HG02973 (cell line): ENCODE results near the gene MLXIP.
"Not testable (repeated sequence)": the region's sequence is repeated elsewhere in the genome, so short reads cannot be mapped to it uniquely, and the experiment has no call there.

Experiments used
- ATAC-seq: cut with Tn5 transposase; IDR thresholded peaks from one replicate; pipeline ENCODE4 v1.9.1; 2021; ENCODE audit warnings: moderate library complexity; ENCODE audit not compliant: unreplicated experiment

The MLXIP gene, protein sequence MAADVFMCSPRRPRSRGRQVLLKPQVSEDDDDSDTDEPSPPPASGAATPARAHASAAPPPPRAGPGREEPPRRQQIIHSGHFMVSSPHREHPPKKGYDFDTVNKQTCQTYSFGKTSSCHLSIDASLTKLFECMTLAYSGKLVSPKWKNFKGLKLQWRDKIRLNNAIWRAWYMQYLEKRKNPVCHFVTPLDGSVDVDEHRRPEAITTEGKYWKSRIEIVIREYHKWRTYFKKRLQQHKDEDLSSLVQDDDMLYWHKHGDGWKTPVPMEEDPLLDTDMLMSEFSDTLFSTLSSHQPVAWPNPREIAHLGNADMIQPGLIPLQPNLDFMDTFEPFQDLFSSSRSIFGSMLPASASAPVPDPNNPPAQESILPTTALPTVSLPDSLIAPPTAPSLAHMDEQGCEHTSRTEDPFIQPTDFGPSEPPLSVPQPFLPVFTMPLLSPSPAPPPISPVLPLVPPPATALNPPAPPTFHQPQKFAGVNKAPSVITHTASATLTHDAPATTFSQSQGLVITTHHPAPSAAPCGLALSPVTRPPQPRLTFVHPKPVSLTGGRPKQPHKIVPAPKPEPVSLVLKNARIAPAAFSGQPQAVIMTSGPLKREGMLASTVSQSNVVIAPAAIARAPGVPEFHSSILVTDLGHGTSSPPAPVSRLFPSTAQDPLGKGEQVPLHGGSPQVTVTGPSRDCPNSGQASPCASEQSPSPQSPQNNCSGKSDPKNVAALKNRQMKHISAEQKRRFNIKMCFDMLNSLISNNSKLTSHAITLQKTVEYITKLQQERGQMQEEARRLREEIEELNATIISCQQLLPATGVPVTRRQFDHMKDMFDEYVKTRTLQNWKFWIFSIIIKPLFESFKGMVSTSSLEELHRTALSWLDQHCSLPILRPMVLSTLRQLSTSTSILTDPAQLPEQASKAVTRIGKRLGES

DNA sequence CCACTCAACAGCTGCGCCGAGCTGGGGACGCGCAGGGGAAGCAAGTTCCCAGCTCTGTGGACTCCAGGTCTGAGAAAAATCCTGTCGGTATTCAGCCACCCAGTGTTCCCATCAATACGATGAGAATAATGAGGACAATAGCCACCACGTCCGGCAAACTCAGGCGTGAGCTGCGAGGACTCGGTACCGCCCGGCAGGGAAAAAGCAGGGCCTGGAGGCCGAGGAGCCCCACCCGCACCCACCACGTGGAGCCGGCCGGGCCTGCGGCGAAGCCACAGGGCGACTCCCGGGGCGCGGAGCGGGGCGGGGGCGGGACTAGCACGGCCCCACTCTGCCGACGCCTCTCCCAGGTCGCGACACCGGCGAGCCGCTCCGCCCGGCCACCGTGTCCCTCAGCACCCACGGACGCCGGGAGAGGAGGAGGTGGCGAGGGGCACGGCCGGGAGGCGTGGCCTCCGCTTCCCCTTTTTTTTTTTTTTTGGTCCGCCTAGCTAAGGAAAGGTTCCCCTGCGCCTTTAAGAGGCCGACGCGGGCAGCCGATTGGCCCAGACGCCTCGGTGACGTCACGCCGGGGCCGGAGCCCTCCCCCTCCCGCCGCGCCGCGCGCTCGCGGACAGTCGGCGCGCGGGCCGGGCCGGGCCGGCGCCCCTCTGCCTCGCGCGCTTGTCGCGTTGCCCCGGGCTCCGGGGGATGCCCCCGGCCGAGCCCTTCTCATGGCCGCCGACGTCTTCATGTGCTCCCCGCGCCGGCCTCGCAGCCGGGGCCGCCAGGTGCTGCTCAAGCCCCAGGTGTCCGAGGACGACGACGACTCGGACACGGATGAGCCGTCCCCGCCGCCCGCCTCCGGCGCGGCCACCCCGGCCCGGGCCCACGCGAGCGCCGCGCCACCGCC lies at the start of gene MLXIP:
TSS of gene MLXIP (plus strand) at position 616 of the 892 bp plus-strand sequence. CDS start at position 714, 98 bp downstream.
- peak; percentile 70 for ATAC-seq

DNA sequence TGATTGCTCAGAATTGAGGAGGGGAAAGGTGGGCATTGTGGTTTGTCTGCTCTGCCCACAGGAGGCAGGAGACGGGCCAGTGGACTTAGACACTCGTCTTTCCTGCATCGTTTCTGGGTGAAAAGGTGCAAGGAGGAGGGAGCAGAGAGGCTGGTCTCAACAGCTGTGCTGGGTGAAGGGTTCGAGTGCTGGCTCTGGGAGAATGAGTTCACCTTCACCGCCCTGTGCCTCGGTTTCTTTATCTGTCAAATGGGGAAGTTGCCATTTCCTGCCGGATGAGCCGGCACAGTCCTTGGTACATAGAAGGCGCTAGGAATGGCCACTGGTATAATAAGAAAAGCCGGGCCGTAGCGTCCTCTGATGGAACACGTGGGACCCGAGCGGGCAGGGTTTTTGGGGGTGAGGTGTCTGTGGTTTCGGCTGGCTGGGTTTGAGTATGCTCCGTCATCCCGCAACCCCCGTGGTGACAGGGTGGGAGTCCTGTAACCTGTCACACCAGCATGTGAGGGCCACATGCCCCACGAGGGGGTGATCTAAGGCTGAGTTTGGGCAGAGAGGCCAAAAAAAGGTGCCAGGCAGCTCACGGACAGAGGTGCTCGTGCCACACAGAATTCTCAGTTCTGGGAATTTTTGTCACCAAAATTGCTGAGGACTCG lies 49.5 kb upstream of the MLXIP start:
- no peak for ATAC-seq

DNA sequence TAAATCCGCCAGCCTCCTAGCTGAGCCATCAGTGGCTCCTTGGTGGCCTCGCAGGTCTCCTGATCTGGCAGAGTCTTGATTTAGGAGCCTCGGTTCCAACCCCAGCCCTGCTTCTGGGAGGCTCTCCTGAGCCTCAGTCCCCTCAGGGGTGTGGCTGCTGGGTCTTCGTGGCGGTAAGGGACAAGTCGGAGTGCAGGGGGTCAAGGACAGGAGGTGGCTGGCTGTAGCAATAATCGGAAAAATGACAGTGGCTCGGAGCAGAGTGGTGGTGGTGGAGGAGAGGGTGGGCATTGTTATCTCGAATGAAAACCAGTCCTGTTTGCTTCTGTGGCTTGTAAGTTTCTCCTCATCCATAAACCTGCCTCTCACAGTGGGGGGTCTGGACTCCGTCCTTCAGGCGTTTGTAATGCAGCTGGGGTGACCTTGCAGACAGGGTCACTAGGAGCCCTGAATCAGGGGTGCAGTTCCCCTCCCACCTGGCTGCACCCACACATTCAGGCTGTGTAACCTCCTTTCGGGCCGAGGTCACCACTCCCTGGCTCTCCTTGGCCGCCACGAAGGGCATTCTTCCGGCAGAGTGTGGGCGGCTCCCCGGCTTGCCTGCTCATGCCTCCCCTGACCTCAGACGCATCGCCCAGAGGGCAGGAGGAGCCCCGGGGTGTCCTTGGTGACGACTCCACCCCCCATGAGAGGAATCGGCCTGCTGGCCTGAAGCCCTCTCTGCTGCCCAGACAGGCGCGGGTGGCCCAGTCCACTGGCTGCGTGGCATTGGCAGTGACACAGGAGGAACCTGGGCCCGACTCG lies 48.7 kb upstream of the MLXIP start:
- ATAC-seq, result no peak

DNA sequence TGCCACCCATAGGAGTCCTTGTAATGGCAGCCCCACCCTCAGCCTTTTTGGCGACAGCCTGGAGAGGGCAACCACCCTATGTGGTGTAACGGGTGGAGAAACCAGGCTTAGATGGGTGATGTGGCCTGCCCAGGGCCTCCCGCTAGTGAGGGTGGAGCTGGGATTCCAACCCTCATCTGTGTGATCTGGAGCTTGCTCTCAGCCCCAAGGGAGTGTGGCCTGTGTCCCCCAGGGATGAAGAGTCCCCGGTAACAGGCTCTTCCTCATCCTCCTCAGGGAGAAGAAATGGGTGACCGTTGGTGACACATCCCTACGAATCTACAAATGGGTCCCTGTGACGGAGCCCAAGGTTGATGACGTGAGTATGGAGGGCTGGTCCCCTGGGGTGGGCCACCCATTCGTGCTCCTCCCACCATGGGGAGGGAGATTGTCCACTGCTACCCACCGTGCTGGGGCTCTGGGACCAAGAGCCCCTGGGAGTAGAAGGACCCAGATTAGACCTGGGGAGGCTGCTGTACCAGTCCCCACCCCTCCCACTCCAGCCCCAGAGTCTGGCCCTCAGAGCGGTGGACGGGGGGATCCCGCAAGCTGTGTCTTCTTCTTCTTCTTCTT lies 48.0 kb upstream of the MLXIP start:
- ATAC-seq, result no peak

DNA sequence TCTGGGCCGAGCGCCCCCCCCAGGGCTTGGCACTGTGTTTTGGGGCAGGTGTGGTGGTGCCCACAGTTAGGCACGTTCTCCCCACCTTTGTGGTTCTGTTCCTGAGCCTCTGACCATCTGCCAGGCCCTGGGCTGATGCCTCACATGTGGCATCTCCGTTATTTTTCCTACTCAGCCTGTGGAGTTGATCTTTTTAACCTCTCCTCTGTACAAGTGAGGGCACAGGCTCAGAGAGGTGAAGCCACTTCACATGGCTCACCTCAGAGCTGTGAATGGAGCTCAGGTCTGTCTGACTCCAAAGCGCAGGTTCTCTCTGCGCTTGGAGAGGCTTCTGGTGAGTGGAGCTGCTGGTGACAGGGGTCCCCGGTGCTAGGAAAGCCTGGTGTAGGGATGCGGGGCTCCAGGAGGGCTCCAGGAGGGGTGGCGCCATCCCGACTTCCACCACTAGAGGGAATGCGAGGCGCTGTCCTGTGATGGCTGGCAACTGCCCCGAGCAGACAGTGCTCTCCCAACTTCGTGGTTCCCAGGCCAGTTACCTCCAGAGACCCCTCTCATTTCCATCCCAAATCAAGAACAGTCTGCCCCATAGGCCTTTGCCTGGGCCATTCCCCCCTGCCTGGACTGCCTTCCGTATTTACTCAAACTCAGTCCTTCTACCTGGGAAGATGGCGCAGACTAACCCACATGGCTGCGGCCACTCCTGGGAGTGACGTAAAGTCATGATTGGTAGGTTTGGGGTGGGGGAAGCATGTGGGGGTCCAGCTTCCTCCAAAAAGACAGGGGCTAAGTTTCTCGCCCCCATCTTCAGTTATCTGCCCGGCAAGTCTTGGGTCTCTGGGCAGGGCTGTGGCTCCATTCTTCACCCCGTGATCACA lies 47.0 kb upstream of the MLXIP start:
- ATAC-seq, result no peak

DNA sequence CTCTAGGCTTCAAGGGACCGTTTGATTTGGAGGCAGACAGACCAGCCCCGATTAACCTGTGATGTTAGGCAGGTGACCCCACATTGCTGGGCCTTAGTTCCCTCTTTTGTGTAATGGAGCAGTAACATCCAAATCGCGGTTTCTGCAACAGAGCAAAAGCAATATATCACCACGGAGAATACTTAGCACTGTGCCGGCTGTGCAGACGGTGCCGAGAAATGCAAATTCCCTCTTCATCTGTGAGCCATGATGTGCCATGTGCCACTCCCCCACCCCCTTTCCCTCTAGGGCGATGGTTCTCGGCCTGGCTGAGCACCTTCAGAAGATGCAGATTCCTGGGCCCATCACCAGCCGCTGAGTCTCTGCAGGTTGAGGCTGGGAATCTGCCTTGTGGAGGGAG lies 46.0 kb upstream of the MLXIP start:
- ATAC-seq, result no peak

DNA sequence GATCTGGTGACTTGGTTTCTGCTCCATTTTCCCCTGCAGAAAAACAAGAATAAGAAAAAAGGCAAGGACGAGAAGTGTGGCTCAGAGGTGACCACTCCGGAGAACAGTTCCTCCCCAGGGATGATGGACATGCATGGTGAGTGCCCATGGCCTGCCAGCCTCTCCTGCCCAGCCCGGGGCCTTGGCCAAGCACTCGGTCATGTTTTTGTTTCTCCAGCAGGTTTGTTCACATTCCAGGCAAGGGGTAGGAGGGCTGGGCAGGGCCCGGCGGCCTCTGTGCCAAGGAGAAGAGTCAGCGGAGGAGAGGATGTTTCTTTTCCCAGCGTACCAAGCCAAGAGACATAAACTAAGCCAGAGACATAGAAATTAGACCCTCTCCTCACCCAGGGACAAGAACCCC lies 43.3 kb upstream of the MLXIP start:
- ATAC-seq, result no peak

DNA sequence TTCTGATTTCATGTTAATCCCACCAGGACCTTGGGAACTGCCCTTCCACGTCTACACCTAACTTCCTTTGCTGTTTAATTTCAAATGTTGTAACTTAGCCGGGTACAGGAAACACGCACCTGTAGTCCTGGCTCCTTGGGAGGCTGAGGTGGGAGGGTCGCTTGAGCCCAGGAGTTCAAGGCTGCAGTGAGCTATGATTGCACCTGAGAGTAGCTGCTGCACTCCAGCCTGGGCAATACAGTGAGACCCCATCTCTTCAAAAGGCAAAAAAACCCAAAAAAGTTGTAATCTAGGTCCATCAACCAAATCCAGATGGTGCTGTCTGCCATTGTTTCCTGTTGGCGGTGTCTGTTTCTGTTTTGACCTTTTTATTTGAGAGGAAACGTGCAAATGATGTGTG lies 42.4 kb upstream of the MLXIP start:
- ATAC-seq, result no peak

DNA sequence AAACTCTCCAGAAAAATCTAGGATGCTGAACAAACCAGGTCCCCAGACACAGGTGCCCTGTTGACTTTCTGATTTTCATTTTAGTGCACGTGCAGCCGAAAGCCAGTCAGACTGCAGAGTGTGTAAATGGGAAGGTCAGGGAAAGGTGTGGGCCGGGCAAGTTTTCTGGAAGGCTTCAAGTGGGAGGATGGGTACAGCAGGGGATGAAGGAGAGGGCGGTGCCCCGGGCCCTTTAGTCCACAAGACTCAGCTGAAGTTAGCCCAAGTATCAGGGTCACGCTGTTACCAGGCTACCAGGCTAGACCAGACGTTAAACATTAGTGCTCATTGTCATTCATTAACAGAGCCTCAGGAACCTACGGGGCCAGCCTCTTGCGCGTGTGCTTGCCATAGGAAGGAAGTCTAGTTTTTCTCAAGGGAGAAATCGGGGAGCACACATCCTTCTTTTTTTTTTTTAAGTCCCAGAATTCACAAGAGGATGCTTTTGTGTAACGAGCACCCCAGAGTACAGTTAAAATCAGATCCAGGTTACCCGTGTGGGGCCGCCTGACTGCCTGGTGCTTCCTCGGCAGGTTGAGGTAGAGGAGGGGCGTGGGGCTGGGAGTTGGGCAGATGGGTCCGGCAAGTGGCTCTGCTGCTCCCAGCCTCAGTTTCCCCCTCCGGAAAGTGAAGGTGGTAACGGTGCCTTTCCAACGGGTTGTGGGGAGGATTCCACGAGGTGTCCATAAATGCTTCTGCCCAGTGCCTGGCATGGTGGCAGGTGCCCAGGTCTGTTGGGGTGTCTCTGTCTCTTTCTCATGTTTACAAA lies 37.8 kb upstream of the MLXIP start:
- no peak for ATAC-seq

DNA sequence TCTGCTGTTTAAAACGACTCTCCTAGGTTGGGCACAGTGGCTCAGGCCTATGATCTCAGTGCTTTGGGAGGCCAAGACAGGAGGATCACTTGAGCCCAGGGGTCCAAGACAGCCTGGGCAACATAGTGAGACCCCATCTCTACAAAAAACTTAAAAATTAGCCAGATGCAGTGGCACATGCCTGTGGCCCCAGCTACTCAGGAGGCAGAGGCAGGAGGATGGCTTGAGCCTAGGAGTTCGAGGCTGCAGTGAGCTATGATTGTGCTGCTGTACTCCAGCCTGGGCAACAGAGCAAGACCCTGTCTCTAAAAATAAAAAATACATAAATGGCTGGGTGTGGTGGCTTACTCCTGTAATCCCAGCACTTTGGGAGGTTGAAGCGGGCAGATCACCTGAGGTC lies 37.1 kb upstream of the MLXIP start:
- ATAC-seq, result not testable (repeated sequence)

DNA sequence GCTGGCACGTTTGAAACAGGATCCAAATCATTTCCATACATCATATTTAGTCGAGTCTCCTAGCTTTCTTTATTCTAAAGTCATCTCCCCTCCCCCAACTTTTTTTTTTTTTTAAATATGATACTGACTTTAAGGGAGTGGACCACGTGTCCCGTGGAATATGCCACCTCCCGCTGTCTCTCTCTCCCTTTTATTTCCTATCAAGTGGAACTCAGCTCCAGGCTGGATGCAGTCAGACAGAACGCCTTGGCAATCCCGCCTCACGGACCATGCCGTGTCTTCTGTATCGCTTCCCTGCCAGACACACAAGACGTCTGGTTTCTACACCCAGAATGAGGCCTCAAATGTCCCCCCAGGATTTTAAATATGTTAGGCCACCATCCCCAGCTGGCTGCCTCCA lies 35.6 kb upstream of the MLXIP start:
- ATAC-seq, result no peak

DNA sequence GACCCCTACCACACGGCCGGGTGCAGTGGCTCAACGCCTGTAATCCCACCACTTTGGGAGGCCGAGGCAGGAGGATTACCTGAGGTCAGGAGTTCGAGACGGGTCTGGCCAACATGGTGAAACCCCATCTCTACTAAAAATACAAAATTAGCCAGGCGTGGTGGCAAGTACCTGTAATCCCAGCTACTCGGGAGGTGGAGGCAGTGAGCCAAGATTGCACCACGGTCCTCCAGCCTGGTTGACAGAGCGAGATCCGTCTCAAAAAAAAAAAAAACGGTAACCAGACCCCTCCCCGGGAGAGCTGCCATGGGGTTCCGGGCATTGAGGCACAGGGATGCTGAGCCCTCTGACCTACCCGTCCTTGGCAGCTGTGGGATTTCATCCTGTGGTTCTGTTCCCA lies 35.1 kb upstream of the MLXIP start:
- ATAC-seq, result no peak

DNA sequence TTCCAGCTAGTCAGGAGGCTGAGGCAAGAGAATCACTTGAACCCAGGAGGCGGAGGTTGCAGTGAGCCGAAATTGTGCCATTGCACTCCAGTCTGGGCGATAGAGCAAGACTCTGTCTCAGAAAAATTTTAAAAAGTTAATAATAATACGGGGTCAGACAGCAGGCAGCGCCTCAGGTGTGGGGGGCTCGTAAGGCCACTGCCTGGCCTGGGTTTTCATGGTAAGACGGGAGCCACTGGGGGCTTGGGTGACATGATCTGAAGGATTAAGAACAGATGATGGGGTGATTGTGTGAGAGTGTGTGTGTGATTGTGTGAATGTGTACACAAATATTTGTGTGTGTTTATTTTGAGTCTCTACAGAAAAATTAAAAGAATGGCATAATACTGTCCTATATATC lies 33.3 kb upstream of the MLXIP start:
- ATAC-seq, result no peak

DNA sequence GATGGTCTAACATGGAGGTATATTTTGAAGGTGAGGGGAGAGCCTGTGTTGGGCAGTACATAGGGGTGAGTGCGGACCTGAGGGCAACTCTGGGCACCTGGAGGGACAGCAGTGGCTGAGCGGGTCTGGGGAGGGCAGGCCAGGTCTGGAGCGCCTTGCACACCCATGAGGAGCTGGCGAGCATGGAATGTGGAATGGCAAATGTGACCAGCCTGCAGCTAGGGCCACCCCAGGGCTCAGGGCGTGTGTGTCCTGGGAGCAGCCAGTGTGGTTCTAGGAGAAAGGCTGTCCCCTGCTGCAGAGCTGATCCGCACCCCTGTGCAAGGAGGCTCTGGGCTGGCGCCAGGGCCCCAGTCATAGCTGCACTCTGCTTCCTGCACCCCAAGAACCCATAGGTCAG lies 32.4 kb upstream of the MLXIP start:
- ATAC-seq, result no peak

DNA sequence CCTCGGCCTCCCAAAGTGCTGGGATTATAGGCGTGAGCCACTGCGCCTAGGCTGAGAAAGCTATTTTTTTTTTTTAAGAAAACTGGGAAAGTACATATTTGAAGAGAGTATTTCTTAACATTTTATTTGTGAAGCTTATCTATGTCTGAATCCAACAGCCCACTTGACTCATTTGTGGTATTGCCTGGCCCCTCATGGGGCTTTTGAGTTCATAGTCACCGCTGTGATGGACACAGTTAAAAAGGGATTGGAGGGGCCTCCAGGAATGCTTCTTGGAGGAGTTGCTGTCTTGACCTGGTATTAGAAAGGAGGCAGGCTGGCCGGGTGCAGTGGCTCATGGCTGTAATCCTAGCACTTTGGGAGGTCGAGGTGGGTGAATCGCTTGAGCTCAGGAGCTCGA lies 30.4 kb upstream of the MLXIP start:
- no peak for ATAC-seq

DNA sequence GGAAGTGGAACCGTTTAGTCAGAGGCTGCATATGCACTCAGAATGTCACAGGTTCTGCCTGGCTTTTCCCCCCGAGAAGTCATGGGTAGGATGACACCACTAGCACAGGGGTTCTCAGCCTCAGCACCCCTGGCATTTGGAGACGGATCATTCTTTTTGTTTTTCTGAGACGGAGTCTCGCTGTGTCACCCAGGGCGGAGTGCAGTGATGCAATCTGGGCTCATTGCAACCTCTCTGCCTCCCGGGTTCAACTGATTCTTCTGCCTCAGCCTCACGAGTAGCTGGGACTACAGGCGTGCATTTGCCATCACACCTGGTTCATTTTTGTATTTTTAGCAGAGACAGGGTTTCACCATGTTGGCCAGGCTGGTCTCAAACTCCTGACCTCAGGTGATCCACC lies 28.7 kb upstream of the MLXIP start:
- ATAC-seq, result no peak

DNA sequence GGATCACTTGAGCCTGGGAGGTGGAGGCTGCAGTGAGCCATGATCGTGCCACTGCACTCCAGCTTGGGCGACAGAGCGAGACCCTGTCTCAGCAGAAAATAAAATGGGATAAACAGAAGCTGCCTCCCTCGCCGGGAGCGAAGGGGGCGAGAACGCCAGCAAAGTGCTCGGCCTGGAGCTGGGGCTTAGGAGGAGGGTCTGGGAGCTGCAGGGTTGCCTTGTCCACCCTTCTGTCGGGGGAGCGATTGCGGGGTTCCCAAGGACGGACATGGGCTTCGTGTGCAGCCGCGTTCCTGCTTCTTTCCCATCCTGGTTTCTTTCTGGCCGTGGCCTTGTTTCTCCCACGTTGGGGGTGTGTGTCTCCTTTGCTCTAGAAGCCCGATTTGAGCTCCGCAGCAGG lies 27.9 kb upstream of the MLXIP start:
- ATAC-seq, result no peak
